K562 (cell line): ENCODE data around the gene TPM4. TPM values are rescaled to one million over a fixed set of nuclear protein-coding genes. Genes with fewer than 3 reads are reported as not detected.
A peak's percentile ranks its signal among the peaks of the same experiment; 100 is the strongest.

Experiments used
- FOXJ3 ChIP-seq: sonication (generic); formaldehyde crosslinking; IDR thresholded peaks from 2 replicates; pipeline ENCODE4 v1.4.0; 2020; ENCODE audit warnings: mild to moderate bottlenecking, missing genetic modification reagents
- GTF2F1 ChIP-seq: IDR thresholded peaks from 2 replicates; pipeline ENCODE4 v1.6.1; 2011; ENCODE audit warnings: low read depth, low read length, improper control_type of control experiment
- HIVEP1 ChIP-seq: fragments of 250-450 bp; sonication (Bioruptor Pico); IDR thresholded peaks from 2 replicates; pipeline ENCODE4 v1.4.0; 2020; ENCODE audit warnings: mild to moderate bottlenecking
- MEF2D ChIP-seq: conservative IDR thresholded peaks from 2 replicates; pipeline ENCODE4 v1.6.1; 2016; ENCODE audit warnings: low read depth, missing genetic modification characterization, missing compliant biosample characterization
- SAP30 ChIP-seq: fragments of 200-600 bp; sonication (generic); IDR thresholded peaks from 2 replicates; pipeline ENCODE4 v1.6.1; 2012; ENCODE audit warnings: borderline replicate concordance, low read depth, mild to moderate bottlenecking, moderate library complexity, low read length, control low read depth, inconsistent platforms; ENCODE audit not compliant: insufficient read depth, poor library complexity, severe bottlenecking
- SIN3A ChIP-seq, 2 experiments: fragments of 150-350 bp in 1 of 2; IDR thresholded peaks; 2 replicates each; pipeline ENCODE4 v1.6.1; 2011 to 2016; ENCODE audit warnings: borderline replicate concordance in 2 of 2, low read depth in 2 of 2, low read length in 2 of 2, mild to moderate bottlenecking in 2 of 2, moderate library complexity in 2 of 2; ENCODE audit not compliant: control insufficient read depth in 1 of 2
- SMARCB1 ChIP-seq: IDR thresholded peaks from 2 replicates; pipeline ENCODE4 v1.6.1; 2011; ENCODE audit warnings: improper control_type of control experiment, low read depth; ENCODE audit not compliant: insufficient read length
- SP1 ChIP-seq: sonication (generic); formaldehyde crosslinking; IDR thresholded peaks from 2 replicates; pipeline ENCODE4 v1.8.1; 2022; ENCODE audit warnings: mild to moderate bottlenecking, missing genetic modification reagents
- TEAD1 ChIP-seq, 2 experiments: fragments of 450-650 bp in 1 of 2; sonication (generic) in 1 of 2; formaldehyde crosslinking; IDR thresholded peaks; 2 replicates each; pipeline versions ENCODE4 v1.4.0 to v1.8.0; 2020 to 2022; ENCODE audit warnings: mild to moderate bottlenecking in 2 of 2, missing genetic modification reagents in 1 of 2
- TRIM24 ChIP-seq, 2 experiments: fragments of 450-650 bp; IDR thresholded peaks; 2 replicates each; pipeline ENCODE4 v1.6.1; 2016
- ZC3H11A ChIP-seq: IDR thresholded peaks from 2 replicates; pipeline ENCODE4 v1.6.1; 2012; ENCODE audit warnings: low read depth, low read length, improper control_type of control experiment
- ZNF133 ChIP-seq: fragments of 250-450 bp; sonication (Bioruptor Pico); IDR thresholded peaks from 2 replicates; pipeline ENCODE4 v1.4.0; 2020; ENCODE audit warnings: mild to moderate bottlenecking
- ZNF239 ChIP-seq: fragments of 250-450 bp; sonication (Bioruptor Pico); IDR thresholded peaks from 2 replicates; pipeline ENCODE4 v1.4.0; 2020; ENCODE audit warnings: mild to moderate bottlenecking
- polyA plus RNA-seq, 8 experiments: library from polyadenylated mRNA; depleted of rRNA in 4 of 8; stranded (reverse) in 5 of 8; unstranded in 3 of 8; fragments of >200 nt; fragmentation: Nextera tagmentation in 2 of 8; fragmentation: Illumina TruSeq in 1 of 8; extraction: Ambion mirVana in 2 of 8; extraction: Trizol in 1 of 8; gene quantifications; 2 replicates each; pipeline versions ENCODE4 v1.2.1 to v1.2.3, GENCODE V29; 2011 to 2014; ENCODE audit warnings: inconsistent platforms in 1 of 8, missing spikeins in 1 of 8
- total RNA-seq, 7 experiments: library from RNA; depleted of rRNA in 6 of 7; stranded (reverse); fragments of >200 nt in 6 of 7; fragmentation: Illumina TruSeq in 2 of 7; extraction: Trizol in 2 of 7; gene quantifications; 2 replicates each; pipeline versions ENCODE4 v1.2.1 to v1.2.3, GENCODE V29; 2011 to 2021; ENCODE audit warnings: low replicate concordance in 1 of 7
- TF ChIP-seq, protein P1 (sequence below), 2 experiments: fragments of 200-800 bp in 1 of 2; sonication (Bioruptor generic) in 1 of 2; sonication (generic) in 1 of 2; formaldehyde crosslinking in 1 of 2; IDR thresholded peaks in 1 of 2; conservative IDR thresholded peaks in 1 of 2; 2 replicates each; pipeline versions ENCODE4 v1.5.0 to v1.6.1; 2016 to 2020; ENCODE audit warnings: missing compliant biosample characterization in 1 of 2, missing genetic modification characterization in 1 of 2, missing genetic modification reagents in 1 of 2
- TF ChIP-seq, protein P2 (sequence below): fragments of 250-450 bp; sonication (Bioruptor Pico); IDR thresholded peaks from 2 replicates; pipeline ENCODE4 v1.8.0; 2022; ENCODE audit warnings: inconsistent platforms, mild to moderate bottlenecking, moderate library complexity, borderline replicate concordance
- TF ChIP-seq, protein P3 (sequence below): sonication (generic); formaldehyde crosslinking; IDR thresholded peaks from 2 replicates; pipeline ENCODE4 v1.8.0; 2022; ENCODE audit warnings: missing genetic modification reagents, mild to moderate bottlenecking, borderline replicate concordance
- TF ChIP-seq, protein P4 (sequence below), 2 experiments: fragments of 450-650 bp; IDR thresholded peaks; 2 replicates each; pipeline ENCODE4 v1.6.1; 2016
- TF ChIP-seq, protein P5 (sequence below): sonication (generic); formaldehyde crosslinking; IDR thresholded peaks from 2 replicates; pipeline ENCODE4 v1.8.1; 2023; ENCODE audit warnings: mild to moderate bottlenecking, missing genetic modification reagents
- TF ChIP-seq, protein P6 (sequence below): sonication (generic); formaldehyde crosslinking; IDR thresholded peaks from 2 replicates; pipeline ENCODE4 v1.9.0; 2022; ENCODE audit warnings: mild to moderate bottlenecking, missing genetic modification reagents

TPM4 gene
- total and polyA plus RNA-seq, 9 of the 15 experiments (the other 6 are each of a cell fraction or from before 2014, with no cell fraction given), result 28.1 to 111 (median 77.4) TPM

DNA sequence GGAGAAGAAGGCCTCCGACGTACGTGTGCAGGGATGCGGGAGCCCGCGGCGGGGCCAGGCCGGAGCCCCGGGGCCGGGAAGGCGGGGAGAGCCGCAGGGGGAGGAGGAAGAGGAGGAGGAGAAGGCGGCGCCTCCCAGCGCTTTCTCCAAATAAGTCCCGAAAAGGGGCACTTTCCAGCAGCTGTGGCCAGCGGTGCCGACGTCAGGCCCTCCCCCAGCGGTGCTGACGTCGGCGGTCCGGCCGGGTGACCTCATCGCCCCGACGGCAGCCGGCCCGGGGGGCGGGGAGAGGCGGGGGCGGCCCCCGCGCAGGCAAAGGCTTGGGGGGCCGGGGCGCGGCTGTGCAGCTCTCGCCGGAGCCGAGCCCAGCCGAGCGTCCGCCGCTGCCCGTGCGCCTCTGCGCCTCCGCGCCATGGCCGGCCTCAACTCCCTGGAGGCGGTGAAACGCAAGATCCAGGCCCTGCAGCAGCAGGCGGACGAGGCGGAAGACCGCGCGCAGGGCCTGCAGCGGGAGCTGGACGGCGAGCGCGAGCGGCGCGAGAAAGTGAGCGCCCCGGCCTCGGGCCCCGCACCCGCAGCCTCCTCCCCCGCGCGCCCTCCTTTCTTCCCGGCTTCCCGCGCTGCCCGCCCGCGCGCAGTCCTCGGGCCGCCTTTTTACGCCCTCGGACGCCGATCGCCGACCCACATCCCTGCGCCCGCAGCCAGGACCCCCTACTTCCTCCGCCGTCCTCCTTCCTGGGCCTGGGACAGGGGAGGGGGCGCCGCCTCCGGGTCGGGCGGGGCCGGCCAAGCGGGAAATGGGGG, at the start of gene TPM4 (continued):
- TF ChIP-seq, protein P1, sequence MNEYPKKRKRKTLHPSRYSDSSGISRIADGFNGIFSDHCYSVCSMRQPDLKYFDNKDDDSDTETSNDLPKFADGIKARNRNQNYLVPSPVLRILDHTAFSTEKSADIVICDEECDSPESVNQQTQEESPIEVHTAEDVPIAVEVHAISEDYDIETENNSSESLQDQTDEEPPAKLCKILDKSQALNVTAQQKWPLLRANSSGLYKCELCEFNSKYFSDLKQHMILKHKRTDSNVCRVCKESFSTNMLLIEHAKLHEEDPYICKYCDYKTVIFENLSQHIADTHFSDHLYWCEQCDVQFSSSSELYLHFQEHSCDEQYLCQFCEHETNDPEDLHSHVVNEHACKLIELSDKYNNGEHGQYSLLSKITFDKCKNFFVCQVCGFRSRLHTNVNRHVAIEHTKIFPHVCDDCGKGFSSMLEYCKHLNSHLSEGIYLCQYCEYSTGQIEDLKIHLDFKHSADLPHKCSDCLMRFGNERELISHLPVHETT (CRISPR knock-in tag; conservative IDR thresholded peaks at IDR 0.05 in 1 of 2, IDR thresholded peaks at IDR 0.05 in 1 of 2), result peak in 1 of 2 experiments; percentile 67; a peak in 1 of 4 replicates
- no peak for TF ChIP-seq ZC3H11A
- no peak for TF ChIP-seq ZNF133 (CRISPR knock-in tag)
- TF ChIP-seq, protein P2, sequence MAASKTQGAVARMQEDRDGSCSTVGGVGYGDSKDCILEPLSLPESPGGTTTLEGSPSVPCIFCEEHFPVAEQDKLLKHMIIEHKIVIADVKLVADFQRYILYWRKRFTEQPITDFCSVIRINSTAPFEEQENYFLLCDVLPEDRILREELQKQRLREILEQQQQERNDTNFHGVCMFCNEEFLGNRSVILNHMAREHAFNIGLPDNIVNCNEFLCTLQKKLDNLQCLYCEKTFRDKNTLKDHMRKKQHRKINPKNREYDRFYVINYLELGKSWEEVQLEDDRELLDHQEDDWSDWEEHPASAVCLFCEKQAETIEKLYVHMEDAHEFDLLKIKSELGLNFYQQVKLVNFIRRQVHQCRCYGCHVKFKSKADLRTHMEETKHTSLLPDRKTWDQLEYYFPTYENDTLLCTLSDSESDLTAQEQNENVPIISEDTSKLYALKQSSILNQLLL (CRISPR knock-in tag), result no peak
- TF ChIP-seq GTF2F1, result no peak
- TF ChIP-seq SP1 (CRISPR knock-in tag), result no peak; the same call in 1 of the 2 replicates
- TF ChIP-seq, protein P3, sequence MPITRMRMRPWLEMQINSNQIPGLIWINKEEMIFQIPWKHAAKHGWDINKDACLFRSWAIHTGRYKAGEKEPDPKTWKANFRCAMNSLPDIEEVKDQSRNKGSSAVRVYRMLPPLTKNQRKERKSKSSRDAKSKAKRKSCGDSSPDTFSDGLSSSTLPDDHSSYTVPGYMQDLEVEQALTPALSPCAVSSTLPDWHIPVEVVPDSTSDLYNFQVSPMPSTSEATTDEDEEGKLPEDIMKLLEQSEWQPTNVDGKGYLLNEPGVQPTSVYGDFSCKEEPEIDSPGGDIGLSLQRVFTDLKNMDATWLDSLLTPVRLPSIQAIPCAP, result no peak
- TF ChIP-seq ZNF239 (CRISPR knock-in tag), result no peak
- TF ChIP-seq SAP30, result peak; percentile 51
- TF ChIP-seq, protein P4, sequence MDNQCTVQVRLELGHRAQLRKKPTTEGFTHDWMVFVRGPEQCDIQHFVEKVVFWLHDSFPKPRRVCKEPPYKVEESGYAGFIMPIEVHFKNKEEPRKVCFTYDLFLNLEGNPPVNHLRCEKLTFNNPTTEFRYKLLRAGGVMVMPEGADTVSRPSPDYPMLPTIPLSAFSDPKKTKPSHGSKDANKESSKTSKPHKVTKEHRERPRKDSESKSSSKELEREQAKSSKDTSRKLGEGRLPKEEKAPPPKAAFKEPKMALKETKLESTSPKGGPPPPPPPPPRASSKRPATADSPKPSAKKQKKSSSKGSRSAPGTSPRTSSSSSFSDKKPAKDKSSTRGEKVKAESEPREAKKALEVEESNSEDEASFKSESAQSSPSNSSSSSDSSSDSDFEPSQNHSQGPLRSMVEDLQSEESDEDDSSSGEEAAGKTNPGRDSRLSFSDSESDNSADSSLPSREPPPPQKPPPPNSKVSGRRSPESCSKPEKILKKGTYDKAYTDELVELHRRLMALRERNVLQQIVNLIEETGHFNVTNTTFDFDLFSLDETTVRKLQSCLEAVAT (IDR thresholded peaks at IDR 0.05), result no peak
- peak in 1 of 2 experiments; percentile 17; a peak in 1 of 4 replicates for TF ChIP-seq TEAD1 (CRISPR knock-in tag; IDR thresholded peaks at IDR 0.05)
- TF ChIP-seq SMARCB1, result no peak
- 0 out of 4 replicates have a peak, but pooled peaks of 1 of the 2 experiments have one; percentile 25 for TF ChIP-seq SIN3A (IDR thresholded peaks at IDR 0.05; ENCODE audit: borderline replicate concordance in 2 of 2, control insufficient read depth in 1 of 2, low read depth in 2 of 2, low read length in 2 of 2)
- no peak for TF ChIP-seq HIVEP1 (CRISPR knock-in tag)
- TF ChIP-seq FOXJ3 (CRISPR knock-in tag), result no peak
- TF ChIP-seq TRIM24 (IDR thresholded peaks at IDR 0.05), result no peak
- TF ChIP-seq, protein P5, sequence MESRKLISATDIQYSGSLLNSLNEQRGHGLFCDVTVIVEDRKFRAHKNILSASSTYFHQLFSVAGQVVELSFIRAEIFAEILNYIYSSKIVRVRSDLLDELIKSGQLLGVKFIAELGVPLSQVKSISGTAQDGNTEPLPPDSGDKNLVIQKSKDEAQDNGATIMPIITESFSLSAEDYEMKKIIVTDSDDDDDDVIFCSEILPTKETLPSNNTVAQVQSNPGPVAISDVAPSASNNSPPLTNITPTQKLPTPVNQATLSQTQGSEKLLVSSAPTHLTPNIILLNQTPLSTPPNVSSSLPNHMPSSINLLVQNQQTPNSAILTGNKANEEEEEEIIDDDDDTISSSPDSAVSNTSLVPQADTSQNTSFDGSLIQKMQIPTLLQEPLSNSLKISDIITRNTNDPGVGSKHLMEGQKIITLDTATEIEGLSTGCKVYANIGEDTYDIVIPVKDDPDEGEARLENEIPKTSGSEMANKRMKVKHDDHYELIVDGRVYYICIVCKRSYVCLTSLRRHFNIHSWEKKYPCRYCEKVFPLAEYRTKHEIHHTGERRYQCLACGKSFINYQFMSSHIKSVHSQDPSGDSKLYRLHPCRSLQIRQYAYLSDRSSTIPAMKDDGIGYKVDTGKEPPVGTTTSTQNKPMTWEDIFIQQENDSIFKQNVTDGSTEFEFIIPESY (CRISPR knock-in tag), result no peak
- TF ChIP-seq, protein P6, sequence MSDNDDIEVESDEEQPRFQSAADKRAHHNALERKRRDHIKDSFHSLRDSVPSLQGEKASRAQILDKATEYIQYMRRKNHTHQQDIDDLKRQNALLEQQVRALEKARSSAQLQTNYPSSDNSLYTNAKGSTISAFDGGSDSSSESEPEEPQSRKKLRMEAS (CRISPR knock-in tag), result no peak; the same call in 1 of the 2 replicates
- TF ChIP-seq MEF2D (tag), result no peak
